Measurements from ENCODE around the gene UIMC1.

UIMC1 gene

DNA sequence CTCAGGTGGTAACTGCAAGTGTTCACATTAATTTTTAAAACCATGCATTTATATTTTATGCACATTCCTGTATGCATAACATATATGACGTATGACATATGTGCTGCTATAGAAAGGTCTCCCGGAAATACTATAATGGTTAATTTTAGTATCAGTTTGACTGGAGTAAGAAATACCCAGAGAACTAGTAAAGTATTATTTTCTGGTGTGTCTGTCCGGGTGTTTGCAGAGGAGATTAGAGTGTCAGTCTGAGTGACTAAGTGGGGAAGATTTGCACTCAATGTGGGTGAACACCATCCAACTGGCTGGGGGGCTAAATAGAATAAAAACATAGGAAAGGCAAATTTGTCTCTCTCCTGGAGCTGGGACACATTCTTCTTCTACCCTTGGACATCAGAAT lies 26.9 kb downstream of the UIMC1 start:
- Histone ChIP-seq H3K4me1 (no peaks in the 10 kb centered on the region), H3K36me3 (ENCODE audit: control insufficient read depth, insufficient read depth, low read length) (no peaks in the 10 kb centered on the region), H3K4me3 (ENCODE audit: low read depth, low read length) (no peak overlapping the region), H3K27me3 (ENCODE audit: control insufficient read depth, insufficient read depth, low read length) (no peaks in the 10 kb centered on the region), H3K4me2 (ENCODE audit: low read length) (no peak overlapping the region), H3K27ac (no peak overlapping the region), H3K9me3 (ENCODE audit: control insufficient read depth, low read length) (no peaks in the 10 kb centered on the region), H3K9ac (no peak overlapping the region), H3K79me2 (peaks cover 5% of the 10 kb centered on the region), H2AFZ (no peak overlapping the region)
- TF ChIP-seq, protein P1, sequence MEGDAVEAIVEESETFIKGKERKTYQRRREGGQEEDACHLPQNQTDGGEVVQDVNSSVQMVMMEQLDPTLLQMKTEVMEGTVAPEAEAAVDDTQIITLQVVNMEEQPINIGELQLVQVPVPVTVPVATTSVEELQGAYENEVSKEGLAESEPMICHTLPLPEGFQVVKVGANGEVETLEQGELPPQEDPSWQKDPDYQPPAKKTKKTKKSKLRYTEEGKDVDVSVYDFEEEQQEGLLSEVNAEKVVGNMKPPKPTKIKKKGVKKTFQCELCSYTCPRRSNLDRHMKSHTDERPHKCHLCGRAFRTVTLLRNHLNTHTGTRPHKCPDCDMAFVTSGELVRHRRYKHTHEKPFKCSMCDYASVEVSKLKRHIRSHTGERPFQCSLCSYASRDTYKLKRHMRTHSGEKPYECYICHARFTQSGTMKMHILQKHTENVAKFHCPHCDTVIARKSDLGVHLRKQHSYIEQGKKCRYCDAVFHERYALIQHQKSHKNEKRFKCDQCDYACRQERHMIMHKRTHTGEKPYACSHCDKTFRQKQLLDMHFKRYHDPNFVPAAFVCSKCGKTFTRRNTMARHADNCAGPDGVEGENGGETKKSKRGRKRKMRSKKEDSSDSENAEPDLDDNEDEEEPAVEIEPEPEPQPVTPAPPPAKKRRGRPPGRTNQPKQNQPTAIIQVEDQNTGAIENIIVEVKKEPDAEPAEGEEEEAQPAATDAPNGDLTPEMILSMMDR (IDR thresholded peaks at IDR 0.05): no peak

DNA sequence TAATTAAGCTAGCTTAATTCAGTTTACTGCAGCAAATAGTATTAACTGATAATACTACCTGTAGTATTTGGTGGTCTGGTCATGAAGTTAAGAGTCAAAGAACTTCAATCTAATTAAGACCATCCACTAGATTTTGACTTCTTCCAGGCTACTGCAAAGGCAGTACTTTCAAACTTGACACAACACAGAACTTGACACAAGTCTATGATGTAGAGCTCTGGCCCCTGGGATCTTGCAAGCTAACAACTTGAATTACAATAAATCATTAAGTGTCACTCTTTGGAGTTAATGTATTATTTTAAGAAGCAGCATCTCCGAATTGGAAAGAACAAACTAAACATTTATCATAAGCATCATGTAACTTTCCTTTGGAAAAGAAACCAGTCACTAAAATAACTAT lies 40.9 kb downstream of the UIMC1 start:
- no peak overlapping the region for H3K4me2 ChIP-seq (ENCODE audit: low read length)
- no peaks in the 10 kb centered on the region for H3K36me3 ChIP-seq (ENCODE audit: control insufficient read depth, insufficient read depth, low read length)
- no peak overlapping the region for H3K9ac ChIP-seq
- no peaks in the 10 kb centered on the region for H3K4me1 ChIP-seq
- no peak overlapping the region for H2AFZ ChIP-seq
- no peaks in the 10 kb centered on the region for H3K27me3 ChIP-seq (ENCODE audit: control insufficient read depth, insufficient read depth, low read length)
- H3K27ac ChIP-seq: no peak overlapping the region
- H3K9me3 ChIP-seq (ENCODE audit: control insufficient read depth, low read length): no peaks in the 10 kb centered on the region
- no peak overlapping the region for H3K4me3 ChIP-seq (ENCODE audit: low read depth, low read length)
- peaks cover 3% of the 10 kb centered on the region for H3K79me2 ChIP-seq
- TF ChIP-seq, protein P1 (IDR thresholded peaks at IDR 0.05): no peak

DNA sequence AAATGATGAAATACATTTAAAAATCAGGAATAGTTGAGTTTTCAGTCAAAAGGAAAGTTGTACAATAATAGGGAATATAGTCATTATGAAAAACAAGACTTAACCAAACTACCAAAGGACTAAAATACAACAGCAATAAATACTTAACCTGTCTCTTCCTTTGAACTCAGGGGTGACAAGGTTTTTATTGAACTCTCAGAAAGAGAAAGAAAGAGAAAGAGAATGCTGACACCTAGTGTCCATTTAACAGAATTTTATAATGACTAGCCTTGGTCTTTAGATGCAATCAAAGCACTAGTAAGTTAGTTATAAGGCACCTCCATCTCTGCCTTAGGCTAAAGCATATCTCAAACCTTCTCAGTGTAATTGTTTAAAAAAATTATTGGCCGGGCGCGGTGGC lies 47.5 kb downstream of the UIMC1 start:
- no peaks in the 10 kb centered on the region for H3K79me2 ChIP-seq
- H3K4me2 ChIP-seq (ENCODE audit: low read length): no peak overlapping the region
- no peak overlapping the region for H3K9ac ChIP-seq
- TF ChIP-seq, protein P1 (IDR thresholded peaks at IDR 0.05): peak; percentile 52
- no peak overlapping the region for H3K27ac ChIP-seq
- no peaks in the 10 kb centered on the region for H3K36me3 ChIP-seq (ENCODE audit: control insufficient read depth, insufficient read depth, low read length)
- H3K9me3 ChIP-seq (ENCODE audit: control insufficient read depth, low read length): no peaks in the 10 kb centered on the region
- H2AFZ ChIP-seq: no peak overlapping the region
- H3K4me3 ChIP-seq (ENCODE audit: low read depth, low read length): no peak overlapping the region
- no peaks in the 10 kb centered on the region for H3K4me1 ChIP-seq
- no peaks in the 10 kb centered on the region for H3K27me3 ChIP-seq (ENCODE audit: control insufficient read depth, insufficient read depth, low read length)

DNA sequence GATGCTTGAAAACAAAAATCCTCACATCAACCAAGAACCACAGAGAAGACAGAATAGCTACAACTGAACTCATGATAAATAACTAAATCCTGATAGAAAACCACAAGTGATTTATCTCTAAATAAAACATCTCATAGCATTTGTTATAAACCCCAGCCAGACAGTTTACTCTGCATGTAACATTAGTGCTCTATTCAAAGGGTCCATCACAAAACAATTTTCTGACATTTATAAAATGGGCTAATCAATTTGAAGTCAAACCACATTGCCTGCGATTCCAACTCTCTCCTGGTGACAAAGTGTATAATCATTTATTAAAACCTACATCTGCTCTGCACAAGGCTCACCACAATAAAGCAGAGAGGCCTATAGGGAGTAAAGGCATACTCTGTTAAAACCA lies 49.8 kb downstream of the UIMC1 start:
- TF ChIP-seq, protein P1 (IDR thresholded peaks at IDR 0.05): no peak
- Histone ChIP-seq H3K79me2 (no peaks in the 10 kb centered on the region), H3K4me2 (ENCODE audit: low read length) (no peak overlapping the region), H3K27me3 (ENCODE audit: control insufficient read depth, insufficient read depth, low read length) (no peaks in the 10 kb centered on the region), H3K9me3 (ENCODE audit: control insufficient read depth, low read length) (no peaks in the 10 kb centered on the region), H3K4me3 (ENCODE audit: low read depth, low read length) (no peak overlapping the region), H2AFZ (no peak overlapping the region), H3K36me3 (ENCODE audit: control insufficient read depth, insufficient read depth, low read length) (no peaks in the 10 kb centered on the region), H3K9ac (no peak overlapping the region), H3K4me1 (no peaks in the 10 kb centered on the region), H3K27ac (no peak overlapping the region)

DNA sequence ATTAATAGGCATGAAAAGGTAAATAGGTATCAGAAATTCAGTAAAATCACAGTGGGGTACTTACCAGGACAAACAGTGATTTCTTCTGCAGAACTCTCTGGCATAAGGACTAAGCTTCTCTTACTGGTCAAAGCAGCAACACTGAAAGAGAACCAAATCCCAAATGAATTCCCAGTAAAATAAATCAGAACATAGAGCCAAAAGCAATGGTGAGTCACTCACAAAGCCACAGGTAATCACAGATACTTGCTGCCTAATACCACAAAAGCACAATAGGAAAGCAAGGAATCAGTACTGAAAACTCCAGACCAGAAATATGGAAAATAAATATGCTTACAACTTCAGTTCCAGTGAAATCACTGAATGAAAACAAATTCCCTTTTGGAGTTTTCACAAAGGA lies 50.7 kb downstream of the UIMC1 start:
- Histone ChIP-seq H3K27ac (no peak overlapping the region), H3K4me2 (ENCODE audit: low read length) (no peak overlapping the region), H3K4me1 (no peaks in the 10 kb centered on the region), H3K36me3 (ENCODE audit: control insufficient read depth, insufficient read depth, low read length) (no peaks in the 10 kb centered on the region), H3K9ac (no peak overlapping the region), H2AFZ (no peak overlapping the region), H3K27me3 (ENCODE audit: control insufficient read depth, insufficient read depth, low read length) (no peaks in the 10 kb centered on the region), H3K9me3 (ENCODE audit: control insufficient read depth, low read length) (no peaks in the 10 kb centered on the region), H3K4me3 (ENCODE audit: low read depth, low read length) (no peak overlapping the region), H3K79me2 (no peaks in the 10 kb centered on the region)
- TF ChIP-seq, protein P1 (IDR thresholded peaks at IDR 0.05): no peak

Measured in parathyroid adenoma (tissue), 2 donors.